Endodermal cell (in vitro differentiated cells): ENCODE data around the gene RBM28. TPM values are rescaled to one million over a fixed set of nuclear protein-coding genes. Genes with fewer than 3 reads are reported as not detected.

ENCODE experiments used
- DNase-seq: peaks from one replicate; pipeline ENCODE4 v3.0.0-alpha.2; 2017
- H3K27ac ChIP-seq: 2 replicates; pipeline ENCODE4 v1.5.1; 2013; ENCODE audit warnings: mild to moderate bottlenecking, low read depth, low read length, moderate library complexity
- H3K27me3 ChIP-seq: 2 replicates; pipeline ENCODE4 v1.6.1; 2013; ENCODE audit warnings: mild to moderate bottlenecking, low read length, moderate library complexity; ENCODE audit not compliant: insufficient read depth, control insufficient read depth, poor library complexity, severe bottlenecking
- H3K36me3 ChIP-seq: 2 replicates; pipeline ENCODE4 v1.7.0; 2013; ENCODE audit warnings: mild to moderate bottlenecking, low read length, moderate library complexity; ENCODE audit not compliant: control insufficient read depth, insufficient read depth
- H3K4me1 ChIP-seq: one replicate; pipeline ENCODE4 v1.7.0; 2013; ENCODE audit warnings: low read length; ENCODE audit not compliant: control insufficient read depth, insufficient read depth
- H3K4me3 ChIP-seq: 2 replicates; pipeline ENCODE4 v1.5.1; 2013; ENCODE audit warnings: mild to moderate bottlenecking, low read length, moderate library complexity
- H3K9ac ChIP-seq: 2 replicates; pipeline ENCODE4 v1.6.1; 2013; ENCODE audit warnings: mild to moderate bottlenecking, low read length, moderate library complexity; ENCODE audit not compliant: poor library complexity, severe bottlenecking; ENCODE audit errors: extremely low read depth
- H3K9me3 ChIP-seq: 2 replicates; pipeline ENCODE4 v1.6.1; 2013; ENCODE audit warnings: mild to moderate bottlenecking, low read length, moderate library complexity; ENCODE audit not compliant: control insufficient read depth
- H3K27ac Mint-ChIP-seq: 2 replicates; pipeline ENCODE4 v1.8.0; 2020; ENCODE audit warnings: mixed read lengths
- H3K27me3 Mint-ChIP-seq: 2 replicates; pipeline ENCODE4 v1.8.0; 2021; ENCODE audit warnings: mild to moderate bottlenecking, mixed read lengths; ENCODE audit not compliant: insufficient read depth
- H3K36me3 Mint-ChIP-seq: 2 replicates; pipeline ENCODE4 v1.8.0; 2020; ENCODE audit warnings: low read depth, mixed read lengths
- H3K4me1 Mint-ChIP-seq: 2 replicates; pipeline ENCODE4 v1.8.0; 2020; ENCODE audit warnings: mixed read lengths
- H3K4me3 Mint-ChIP-seq: 2 replicates; pipeline ENCODE4 v1.8.0; 2020; ENCODE audit warnings: mild to moderate bottlenecking, moderate library complexity, mixed read lengths
- H3K9me3 Mint-ChIP-seq: 2 replicates; pipeline ENCODE4 v1.8.0; 2020; ENCODE audit warnings: mild to moderate bottlenecking, mixed read lengths
- WGBS, 2 experiments: methylation state at CpG; one replicate each; pipeline versions ENCODE4 v1.1.5 to v1.1.7; 2013; ENCODE audit warnings: missing lambda C conversion rate in 2 of 2, mixed read lengths in 1 of 2; ENCODE audit not compliant: insufficient coverage in 1 of 2, insufficient read length in 1 of 2; 5-methylcytosine and 5-hydroxymethylcytosine counted together
- total RNA-seq, 2 donors: library from RNA; stranded (reverse); fragmentation: NEBNext Ultra II Directional in 1 of 2; extraction: Animal tissue kit (Norgen Biotek cat#: 25700) in 1 of 2; gene quantifications; 2 replicates in 1 of 2; 3 replicates in 1 of 2; pipeline ENCODE4 v1.2.1, GENCODE V29; 2021
- TF ChIP-seq, protein P1 (sequence below): fragments of 200-600 bp; sonication (generic); conservative IDR thresholded peaks from 2 replicates; pipeline ENCODE4 v1.5.0; 2021; ENCODE audit warnings: antibody characterized with exemption, mild to moderate bottlenecking

Gene RBM28
- total RNA-seq, 2 donors from 2014 or later: 60.1 to 60.9 TPM

GRCh38 chr7:128381161-128381821 lies 37.6 kb upstream of the RBM28 start:
- Histone ChIP-seq H3K27me3 (peaks cover 7% of the 10 kb centered on the region), H3K9me3 (no peaks in the 10 kb centered on the region), H3K4me1 (no peaks in the 10 kb centered on the region), H3K36me3 (no peaks in the 10 kb centered on the region), H3K4me3 (no peak overlapping the region), H3K9ac (no peak overlapping the region), H3K27ac (no peak overlapping the region)
- H3K27me3 Mint-ChIP-seq: peaks cover 44% of the 10 kb centered on the region
- H3K27ac Mint-ChIP-seq: no peak overlapping the region
- TF ChIP-seq, protein P1, sequence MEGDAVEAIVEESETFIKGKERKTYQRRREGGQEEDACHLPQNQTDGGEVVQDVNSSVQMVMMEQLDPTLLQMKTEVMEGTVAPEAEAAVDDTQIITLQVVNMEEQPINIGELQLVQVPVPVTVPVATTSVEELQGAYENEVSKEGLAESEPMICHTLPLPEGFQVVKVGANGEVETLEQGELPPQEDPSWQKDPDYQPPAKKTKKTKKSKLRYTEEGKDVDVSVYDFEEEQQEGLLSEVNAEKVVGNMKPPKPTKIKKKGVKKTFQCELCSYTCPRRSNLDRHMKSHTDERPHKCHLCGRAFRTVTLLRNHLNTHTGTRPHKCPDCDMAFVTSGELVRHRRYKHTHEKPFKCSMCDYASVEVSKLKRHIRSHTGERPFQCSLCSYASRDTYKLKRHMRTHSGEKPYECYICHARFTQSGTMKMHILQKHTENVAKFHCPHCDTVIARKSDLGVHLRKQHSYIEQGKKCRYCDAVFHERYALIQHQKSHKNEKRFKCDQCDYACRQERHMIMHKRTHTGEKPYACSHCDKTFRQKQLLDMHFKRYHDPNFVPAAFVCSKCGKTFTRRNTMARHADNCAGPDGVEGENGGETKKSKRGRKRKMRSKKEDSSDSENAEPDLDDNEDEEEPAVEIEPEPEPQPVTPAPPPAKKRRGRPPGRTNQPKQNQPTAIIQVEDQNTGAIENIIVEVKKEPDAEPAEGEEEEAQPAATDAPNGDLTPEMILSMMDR: peak; percentile 89
- no peak overlapping the region for H3K4me3 Mint-ChIP-seq
- DNase-seq: peak; percentile 95
- 73 to 95% methylated on average over 10 to 19 of the region's 19 CpGs for WGBS, 2 experiments
- no peaks in the 10 kb centered on the region for H3K36me3 Mint-ChIP-seq
- peaks cover 1% of the 10 kb centered on the region for H3K4me1 Mint-ChIP-seq
- H3K9me3 Mint-ChIP-seq: no peaks in the 10 kb centered on the region

DNA sequence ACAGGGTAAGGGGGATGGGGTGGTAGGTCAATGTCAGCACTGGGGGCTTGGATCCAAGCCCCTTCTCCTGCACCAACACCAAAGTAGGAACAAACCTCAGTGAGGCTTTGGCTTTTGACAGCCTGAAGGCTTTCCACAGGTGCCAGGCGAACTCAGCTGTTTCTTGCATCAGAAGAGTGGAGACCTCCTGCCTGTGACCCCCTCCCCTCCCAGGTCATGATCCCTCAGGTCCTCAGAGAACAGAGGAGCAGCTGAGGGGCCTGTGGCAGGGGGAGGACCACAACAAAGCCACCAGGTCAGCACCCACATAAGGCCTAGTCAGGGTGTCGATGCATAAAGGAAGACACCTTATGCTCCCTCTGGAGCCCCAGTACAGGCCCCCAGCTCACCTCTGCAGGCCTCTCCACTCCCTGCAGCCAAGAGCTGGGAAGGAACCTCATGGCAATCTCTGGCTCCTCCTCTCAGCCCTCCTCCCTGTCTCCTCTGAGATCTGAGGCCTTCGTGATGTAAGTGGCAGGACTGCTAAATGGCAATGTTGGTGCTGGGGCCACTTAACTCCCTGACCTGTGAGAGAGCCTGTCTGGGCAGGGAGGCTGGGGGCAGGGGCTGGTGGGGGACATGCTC lies 36.9 kb upstream of the RBM28 start:
- no peak overlapping the region for H3K4me3 Mint-ChIP-seq
- Histone ChIP-seq H3K27ac (no peak overlapping the region), H3K9ac (no peak overlapping the region), H3K9me3 (no peaks in the 10 kb centered on the region), H3K36me3 (no peaks in the 10 kb centered on the region), H3K4me1 (no peaks in the 10 kb centered on the region), H3K4me3 (no peak overlapping the region), H3K27me3 (peaks cover 6% of the 10 kb centered on the region)
- 72% methylated on average over 3 of the region's 3 CpGs; no CpG with 5 or more reads in 1 of the 2 experiments for WGBS, 2 experiments
- H3K4me1 Mint-ChIP-seq: peaks cover 1% of the 10 kb centered on the region
- H3K27me3 Mint-ChIP-seq: peaks cover 41% of the 10 kb centered on the region
- H3K27ac Mint-ChIP-seq: no peak overlapping the region
- H3K9me3 Mint-ChIP-seq: no peaks in the 10 kb centered on the region
- TF ChIP-seq, protein P1: no peak
- DNase-seq: peak; percentile 67
- H3K36me3 Mint-ChIP-seq: no peaks in the 10 kb centered on the region

GRCh38 chr7:128379900-128380479 lies 36.3 kb upstream of the RBM28 start:
- Mint-ChIP-seq H3K27ac (no peak overlapping the region), H3K9me3 (no peaks in the 10 kb centered on the region), H3K4me3 (no peak overlapping the region), H3K4me1 (peaks cover 1% of the 10 kb centered on the region), H3K36me3 (no peaks in the 10 kb centered on the region), H3K27me3 (peaks cover 36% of the 10 kb centered on the region)
- Histone ChIP-seq H3K4me1 (no peaks in the 10 kb centered on the region), H3K9ac (no peak overlapping the region), H3K36me3 (no peaks in the 10 kb centered on the region), H3K9me3 (no peaks in the 10 kb centered on the region), H3K27ac (no peak overlapping the region), H3K4me3 (no peak overlapping the region), H3K27me3 (peaks cover 6% of the 10 kb centered on the region)
- 83 to 86% methylated on average over 2 to 6 of the region's 6 CpGs for WGBS, 2 experiments
- no peak for DNase-seq
- TF ChIP-seq, protein P1: no peak
